Heart left ventricle (tissue), 16 donors: Measurements from ENCODE around the gene DOCK7. TPM values are rescaled to one million over a fixed set of nuclear protein-coding genes. Genes with fewer than 3 reads are reported as not detected.

Experiments
- ATAC-seq, 4 donors: fragments of 200-7000 bp; cut with Tn5 transposase; one replicate each; pipeline ENCODE4 v1.9.1; 2020 to 2022; ENCODE audit warnings: moderate library complexity in 4 of 4, mild to moderate bottlenecking in 3 of 4, moderate number of reproducible peaks in 1 of 4
- DNase-seq, 5 donors: peaks; one replicate each; pipeline ENCODE4 v3.0.0-alpha.2; 2020
- H3K27ac ChIP-seq, 12 donors: fragments of 200-600 bp; sonication (generic) in 4 of 12; one replicate each; pipeline versions ENCODE4 v1.5.0 to v1.8.0; 2016 to 2022; ENCODE audit warnings: mild to moderate bottlenecking in 2 of 12
- H3K27me3 ChIP-seq, 9 donors: fragments of 200-600 bp; sonication (generic) in 2 of 9; one replicate each; pipeline versions ENCODE4 v1.5.1 to v1.8.0; 2016 to 2022; ENCODE audit warnings: mild to moderate bottlenecking in 3 of 9
- H3K36me3 ChIP-seq, 9 donors: fragments of 200-600 bp; sonication (generic) in 2 of 9; one replicate each; pipeline versions ENCODE4 v1.5.0 to v1.8.0; 2018 to 2022; ENCODE audit warnings: mild to moderate bottlenecking in 2 of 9
- H3K4me1 ChIP-seq, 12 donors: fragments of 200-600 bp; sonication (generic) in 4 of 12; one replicate each; pipeline versions ENCODE4 v1.5.0 to v1.8.0; 2016 to 2022; ENCODE audit warnings: mild to moderate bottlenecking in 3 of 12
- H3K4me3 ChIP-seq, 12 donors: fragments of 200-600 bp; sonication (generic) in 4 of 12; one replicate each; pipeline versions ENCODE4 v1.5.0 to v1.8.0; 2017 to 2022; ENCODE audit warnings: mild to moderate bottlenecking in 9 of 12, moderate library complexity in 4 of 12
- H3K9me3 ChIP-seq, 12 donors: fragments of 200-600 bp; sonication (generic) in 4 of 12; one replicate each; pipeline versions ENCODE4 v1.5.0 to v1.8.0; 2016 to 2022; ENCODE audit warnings: mild to moderate bottlenecking in 1 of 12
- CTCF ChIP-seq, 12 donors: fragments of 200-600 bp; sonication (generic) in 4 of 12; IDR thresholded peaks; one replicate each; pipeline versions ENCODE4 v1.5.0 to v1.8.0; 2018 to 2022; ENCODE audit warnings: antibody characterized with exemption in 12 of 12, mild to moderate bottlenecking in 5 of 12
- POLR2A ChIP-seq, 2 donors: fragments of 450-650 bp; IDR thresholded peaks; one replicate each; pipeline ENCODE4 v1.6.1; 2017; ENCODE audit warnings: antibody characterized with exemption in 2 of 2, mild to moderate bottlenecking in 2 of 2, moderate library complexity in 2 of 2
- WGBS, 4 donors: extraction: QIAGEN DNeasy Blood & Tissue Kit in 2 of 4; methylation state at CpG; one replicate each; pipeline versions ENCODE4 v1.1.5 to v1.1.7; 2013 to 2018; 5-methylcytosine and 5-hydroxymethylcytosine counted together
- intact Hi-C, 10 donors: fragments of 100-400 bp; cut with DNase I; formaldehyde crosslinking; loops; one replicate each; pipeline versions ENCODE4 v1.11.1 to v1.14.2; 2022
- polyA plus RNA-seq, 2 donors: library from polyadenylated mRNA; stranded (reverse); fragments of 200-250 nt; gene quantifications; one replicate each; pipeline ENCODE4 v1.2.3, GENCODE V29; 2013
- total RNA-seq, 9 donors: library from RNA; depleted of rRNA in 2 of 9; stranded (reverse); fragments of >200 nt in 2 of 9; fragmentation: NEBNext Ultra II Directional in 3 of 9; extraction: Animal tissue kit (Norgen Biotek cat#: 25700) in 3 of 9; gene quantifications; one replicate each; pipeline versions ENCODE4 v1.1.0 to v1.2.4, GENCODE V29; 2016 to 2023
- donor health status: ischemic (EF 13 %, LVEDD 7.1; RV severe dilation, severe dysfunction).
- donor health status: healthy with polysubstance abuse.
- donor health status: DM: no; HTN: yes; CAD: no.
- donor health status: DM: no; HTN: no; CAD: no.
- donor health status: ischemic (EF 25% LVEDD 6.9; RV normal size, moderate dysfunction).
- donor health status: ischemic (EF 25% LVEDD 5.7; RV mildly dilated, moderate dysfunction).
- donor health status: healthy.
- donor health status: DM: yes; HTN: yes; CAD: no.
- donor health status: ischemic (EF 35%, LVEDD 5.7; RV mildly dilated, moderate dysfunction).
- donor health status: nonischemic (EF 11% LVEDD 7.7; RV severe dilation, severe dysfunction).
- donor health status: DM: yes; HTN: yes; CAD: no.
- donor health status: PGD.
- donor health status: ischemic (EF 29% LVEDD 5.4; RV normal size, mild dysfunction).
- donor health status: nonischemic (EF 23%, LVEDD 6.1; RV moderate dilation, normal function).

DOCK7 gene
- total and polyA plus RNA-seq, 11 donors = 2.9 to 26.7 (median 11.6) TPM

DNA sequence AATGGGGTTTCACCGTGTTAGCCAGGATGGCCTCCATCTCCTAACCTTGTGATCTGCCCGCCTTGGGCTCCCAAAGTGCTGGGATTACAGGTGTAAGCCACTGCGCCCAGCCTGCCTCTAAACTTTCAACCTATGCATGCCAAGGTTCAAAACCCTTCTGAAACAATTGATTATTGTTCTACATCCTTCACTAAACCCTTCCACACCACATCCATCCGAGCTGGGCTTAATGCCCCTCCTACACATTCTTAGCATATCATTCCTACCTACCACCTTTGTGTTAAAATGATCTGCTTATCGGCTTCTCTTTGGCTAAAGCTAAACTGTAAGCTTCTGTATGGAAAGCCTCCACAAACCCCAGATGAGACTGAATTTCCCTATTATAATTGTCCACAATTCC lies 40.8 kb upstream of the DOCK7 start:
- 80 to 88% (median 86%) methylated on average over 5 of the region's 5 CpGs for WGBS, 4 donors
- no peak overlapping the region for H3K4me3 ChIP-seq
- H3K36me3 ChIP-seq = no peaks in the 10 kb centered on the region
- intact Hi-C loops = loop anchor here in 1 of 10 donors (5.0 kb wide), 1 partner anchor 42 kb away; the partner anchor contains the start of gene DOCK7
- TF ChIP-seq CTCF (IDR thresholded peaks at IDR 0.05) = no peak
- no peak for TF ChIP-seq POLR2A (IDR thresholded peaks at IDR 0.05)
- DNase-seq (no peak), ATAC-seq (no peak)
- peaks cover 0 to 13% (median 0%) of the 10 kb centered on the region in 9 donors for H3K27me3 ChIP-seq
- H3K9me3 ChIP-seq = no peaks in the 10 kb centered on the region
- H3K4me1 ChIP-seq = peaks cover 0 to 31% (median 13%) of the 10 kb centered on the region in 12 donors
- no peak overlapping the region for H3K27ac ChIP-seq

DNA sequence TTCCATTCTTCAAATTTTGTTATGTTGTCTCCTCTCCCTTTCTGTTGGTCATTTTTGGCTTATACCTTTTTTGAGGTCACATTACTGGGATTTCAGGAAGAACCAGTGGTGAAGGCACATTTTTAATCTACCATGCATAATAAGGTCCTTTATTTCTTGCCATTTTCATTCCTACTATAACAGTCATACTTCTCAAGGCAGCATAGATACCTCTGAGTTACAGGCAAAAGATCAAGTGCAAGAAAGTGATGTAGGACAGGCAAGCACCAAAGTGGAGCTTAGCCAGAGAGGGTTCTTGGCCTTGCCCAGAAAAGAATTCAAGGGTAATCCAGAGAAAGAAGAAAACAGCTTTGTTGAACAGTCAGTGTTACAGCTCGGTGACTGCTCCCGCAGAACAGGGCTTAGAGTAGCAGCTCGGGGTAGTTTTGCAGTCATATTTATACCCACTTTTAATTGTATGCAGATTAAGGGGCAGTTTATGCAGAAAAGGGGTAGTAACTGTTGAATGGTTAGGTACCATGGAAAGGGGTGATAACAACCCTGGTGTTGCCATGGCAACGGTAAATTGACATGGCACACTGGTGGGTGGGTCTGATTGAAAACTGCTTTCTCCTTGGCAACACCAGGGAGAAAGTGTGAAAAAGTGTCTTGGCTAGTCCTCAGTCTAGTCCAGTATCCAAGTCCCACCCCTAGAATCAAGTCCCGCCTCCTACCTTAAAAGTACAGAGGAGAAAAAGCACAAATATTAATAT lies 39.6 kb upstream of the DOCK7 start:
- Histone ChIP-seq H3K27me3 (peaks cover 0 to 13% (median 0%) of the 10 kb centered on the region in 9 donors), H3K4me1 (peaks cover 0 to 34% (median 13%) of the 10 kb centered on the region in 12 donors), H3K9me3 (no peaks in the 10 kb centered on the region), H3K27ac (no peak overlapping the region), H3K4me3 (no peak overlapping the region), H3K36me3 (no peaks in the 10 kb centered on the region)
- no peak for DNase-seq
- 91 to 95% (median 94%) methylated on average over 5 of the region's 5 CpGs for whole genome bisulfite sequencing, 4 donors
- intact Hi-C loops = loop anchor here in 1 of 10 donors (5.0 kb wide), 1 partner anchor 41 kb away; the partner anchor contains the start of gene DOCK7
- no peak for ATAC-seq
- TF ChIP-seq POLR2A (IDR thresholded peaks at IDR 0.05) (no peak), CTCF (IDR thresholded peaks at IDR 0.05) (no peak)

- Histone ChIP-seq H3K4me3 (no peak overlapping the region), H3K27me3 (peaks cover 0 to 19% (median 0%) of the 10 kb centered on the region in 9 donors), H3K9me3 (no peaks in the 10 kb centered on the region), H3K27ac (peak overlapping the region in 1 of 12 donors; percentile 70), H3K36me3 (no peaks in the 10 kb centered on the region), H3K4me1 (peaks cover 0 to 41% (median 14%) of the 10 kb centered on the region in 12 donors)
- ATAC-seq (no peak), DNase-seq (no peak)
- intact Hi-C loops = loop anchor here in 1 of 10 donors (5.0 kb wide), 1 partner anchor 39 kb away; the partner anchor contains the start of gene DOCK7
- WGBS, 4 donors = 42 to 54% (median 45%) methylated on average over 2 of the region's 2 CpGs
- no peak for TF ChIP-seq POLR2A (IDR thresholded peaks at IDR 0.05)
These were observed 37.8 kb upstream of the DOCK7 start for GRCh38 chr1:62726011-62726442.

DNA sequence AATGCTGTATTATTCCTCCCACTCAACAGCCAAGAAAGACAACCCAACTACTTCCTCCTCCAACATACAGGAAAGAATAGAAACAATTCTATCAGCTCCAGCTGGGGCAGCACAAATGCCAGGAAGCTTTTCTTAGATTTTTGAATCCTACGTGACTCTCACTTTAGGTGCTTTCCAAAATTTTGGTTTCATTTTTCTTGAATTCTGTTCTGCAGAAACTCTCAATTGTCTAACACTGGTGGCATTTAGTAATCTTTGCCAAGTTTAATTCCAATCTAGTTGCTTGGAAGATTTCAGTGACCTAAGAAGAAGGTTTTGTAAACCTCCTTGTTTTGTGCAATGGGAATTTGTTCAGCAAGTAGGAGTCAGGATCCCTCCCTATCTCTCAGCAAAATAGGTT lies 37.1 kb upstream of the DOCK7 start:
- TF ChIP-seq POLR2A (IDR thresholded peaks at IDR 0.05) (no peak), CTCF (IDR thresholded peaks at IDR 0.05) (no peak)
- no peaks in the 10 kb centered on the region for H3K9me3 ChIP-seq
- H3K4me1 ChIP-seq = peaks cover 0 to 45% (median 16%) of the 10 kb centered on the region in 12 donors
- intact Hi-C loops = loop anchor here in 1 of 10 donors (5.0 kb wide), 1 partner anchor 38 kb away; the partner anchor contains the start of gene DOCK7
- 19 to 44% (median 28%) methylated on average over 1 of the region's 1 CpG for WGBS, 4 donors
- peaks cover 0 to 15% (median 0%) of the 10 kb centered on the region in 9 donors for H3K27me3 ChIP-seq
- ATAC-seq (peak in 3 of 4 donors; percentile 31 to 43 (median 33)), DNase-seq (no peak)
- H3K36me3 ChIP-seq = no peaks in the 10 kb centered on the region
- peak overlapping the region in 4 of 12 donors; percentile 0 to 10 (median 6) for H3K4me3 ChIP-seq
- peak overlapping the region in 2 of 12 donors; percentile 7 to 70 for H3K27ac ChIP-seq
